PC-3 (cell line): ENCODE measurements around the gene MUS81. TPM values are rescaled to one million over a fixed set of nuclear protein-coding genes. Genes with fewer than 3 reads are reported as not detected.

ENCODE experiments used
- ATAC-seq: fragments of 200-7000 bp; cut with Tn5 transposase; 2 replicates; pipeline ENCODE4 v1.9.1; 2020; ENCODE audit warnings: mild to moderate bottlenecking, moderate library complexity
- BruUV-seq: library from RNA; stranded (reverse); fragments of 400-500 nt; replicated peaks from 2 replicates; lab custom pipeline; 2021; lab: Mats Ljungman, UMichigan
- CTCF ChIA-PET: fragments of 300-600 bp; sonication (Branson Sonifier 250); formaldehyde crosslinking; loops from one replicate; lab custom pipeline; 2022; ENCODE audit warnings: antibody characterized with exemption; lab: Charles Lee
- POLR2A ChIA-PET: fragments of 300-600 bp; sonication (Branson Sonifier 250); formaldehyde crosslinking; loops from one replicate; lab custom pipeline; 2022; ENCODE audit warnings: antibody characterized with exemption; ENCODE audit not compliant: unreplicated experiment; lab: Charles Lee
- DNase-seq: peaks from one replicate; pipeline ENCODE4 v3.0.0-alpha.2; 2015
- H2AFZ ChIP-seq: fragments of 300-600 bp; sonication (generic); 2 replicates; pipeline ENCODE4 v1.6.0; 2016; ENCODE audit warnings: antibody characterized with exemption, low read length
- H3F3A ChIP-seq: fragments of 300-600 bp; sonication (generic); one replicate; pipeline ENCODE4 v1.6.0; 2017; ENCODE audit warnings: antibody characterized with exemption, low read length, control low read depth, mild to moderate bottlenecking; ENCODE audit not compliant: unreplicated experiment
- H3K27ac ChIP-seq: fragments of 300-600 bp; sonication (generic); 2 replicates; pipeline ENCODE4 v1.5.1; 2016; ENCODE audit warnings: mild to moderate bottlenecking, low read length
- H3K27me3 ChIP-seq: fragments of 300-600 bp; sonication (generic); 2 replicates; pipeline ENCODE4 v1.6.1; 2016; ENCODE audit warnings: low read length, mixed read lengths
- H3K36me3 ChIP-seq: fragments of 300-600 bp; sonication (generic); 2 replicates; pipeline ENCODE4 v1.6.1; 2016; ENCODE audit warnings: low read depth, mixed run types, low read length, mixed read lengths
- H3K4me1 ChIP-seq: fragments of 300-600 bp; sonication (generic); 2 replicates; pipeline ENCODE4 v1.5.1; 2016; ENCODE audit warnings: low read length; ENCODE audit not compliant: insufficient read depth
- H3K4me2 ChIP-seq: fragments of 300-600 bp; sonication (generic); 2 replicates; pipeline ENCODE4 v1.6.0; 2016; ENCODE audit warnings: low read length
- H3K4me3 ChIP-seq: fragments of 300-600 bp; sonication (generic); 2 replicates; pipeline ENCODE4 v1.5.1; 2016; ENCODE audit warnings: mild to moderate bottlenecking, low read length, mixed read lengths
- H3K79me2 ChIP-seq: fragments of 300-600 bp; sonication (generic); 2 replicates; pipeline ENCODE4 v1.6.1; 2017; ENCODE audit warnings: low read length, mixed read lengths
- H3K9ac ChIP-seq: fragments of 300-600 bp; sonication (generic); 2 replicates; pipeline ENCODE4 v1.6.0; 2016; ENCODE audit warnings: mild to moderate bottlenecking, low read length
- H3K9me2 ChIP-seq: fragments of 300-600 bp; sonication (generic); replicated peaks from 2 replicates; pipeline ENCODE4 v1.6.1; 2016; ENCODE audit warnings: mixed run types, low read length, mixed read lengths
- H3K9me3 ChIP-seq: fragments of 300-600 bp; sonication (generic); 2 replicates; pipeline ENCODE4 v1.6.1; 2016; ENCODE audit warnings: low read length, mixed read lengths
- H4K20me1 ChIP-seq: fragments of 300-600 bp; sonication (generic); 2 replicates; pipeline ENCODE4 v1.6.1; 2016; ENCODE audit warnings: low read length, mixed read lengths
- CTCF ChIP-seq: fragments of 300-600 bp; sonication (generic); conservative IDR thresholded peaks from 2 replicates; pipeline ENCODE4 v1.5.1; 2017; ENCODE audit warnings: antibody characterized with exemption, low read depth, mild to moderate bottlenecking, low read length
- EZH2 ChIP-seq: fragments of 300-600 bp; sonication (generic); IDR thresholded peaks from one replicate; pipeline ENCODE4 v1.6.1; 2017; ENCODE audit warnings: antibody characterized with exemption, mild to moderate bottlenecking, low read length; ENCODE audit not compliant: unreplicated experiment
- EZH2phosphoT487 ChIP-seq: fragments of 300-600 bp; sonication (generic); IDR thresholded peaks from 2 replicates; pipeline ENCODE4 v1.6.1; 2018; ENCODE audit warnings: mild to moderate bottlenecking, antibody characterized with exemption, low read length, borderline replicate concordance
- intact Hi-C: fragments of 100-400 bp; cut with micrococcal nuclease; formaldehyde crosslinking; loops from 2 replicates; pipeline ENCODE4 v1.9.0; 2023
- total RNA-seq: library from RNA; depleted of rRNA; stranded (reverse); fragments of >200 nt; gene quantifications from 2 replicates; pipeline ENCODE4 v1.2.3, GENCODE V29; 2014

MUS81 gene
- total RNA-seq, 1 experiment from 2014 or later: 82.0 TPM

GRCh38 chr11:65867284-65868071 lies 7.2 kb downstream of the MUS81 start:
- ChIA-PET POLR2A (no interaction called here), CTCF (no interaction called here)
- no peaks in the 10 kb centered on the region for H4K20me1 ChIP-seq
- TF ChIP-seq EZH2: no peak
- no peak for TF ChIP-seq EZH2phosphoT487
- TF ChIP-seq CTCF: no peak
- H3K27me3 ChIP-seq: no peaks in the 10 kb centered on the region
- H3K79me2 ChIP-seq: peaks cover 6% of the 10 kb centered on the region; the same call in 1 of the 2 replicates
- DNase-seq: no peak
- intact Hi-C loops: no loop called here
- peaks cover 20% of the 10 kb centered on the region; the same call in 1 of the 2 replicates for H3K36me3 ChIP-seq
- no peaks in the 10 kb centered on the region for H3F3A ChIP-seq
- no peak overlapping the region for H3K4me3 ChIP-seq
- H3K4me2 ChIP-seq: no peak overlapping the region
- no peak overlapping the region for H3K9ac ChIP-seq
- no TSS peak for BruUV-seq
- no peaks in the 10 kb centered on the region for H3K4me1 ChIP-seq
- no peak for ATAC-seq
- no peak overlapping the region for H2AFZ ChIP-seq
- no peaks in the 10 kb centered on the region for H3K9me2 ChIP-seq
- H3K27ac ChIP-seq: no peak overlapping the region
- H3K9me3 ChIP-seq: no peaks in the 10 kb centered on the region

- Histone ChIP-seq H3K9me2 (no peaks in the 10 kb centered on the region), H3K79me2 (no peaks in the 10 kb centered on the region; the same call in 1 of the 2 replicates), H3K4me2 (no peak overlapping the region), H3K4me1 (peaks cover 4% of the 10 kb centered on the region), H3K9ac (no peak overlapping the region), H3K9me3 (no peaks in the 10 kb centered on the region), H2AFZ (no peak overlapping the region), H4K20me1 (no peaks in the 10 kb centered on the region), H3K27me3 (no peaks in the 10 kb centered on the region), H3K27ac (no peak overlapping the region), H3K36me3 (peaks cover 20% of the 10 kb centered on the region; the same call in 1 of the 2 replicates), H3K4me3 (no peak overlapping the region), H3F3A (no peaks in the 10 kb centered on the region)
- TF ChIP-seq CTCF (no peak), EZH2phosphoT487 (no peak), EZH2 (no peak)
- POLR2A ChIA-PET: interaction anchor here (0.6 kb wide), 1 partner anchor 32 kb away, joined by 3 read pairs; no protein-coding TSS in a partner anchor
- DNase-seq: no peak
- CTCF ChIA-PET: interaction anchor here (0.7 kb wide), 1 partner anchor 8 kb away, joined by 4 read pairs; the partner anchor contains the start of gene MUS81
- intact Hi-C loops: no loop called here
- BruUV-seq: no TSS peak
- ATAC-seq: no peak
These were observed 7.9 kb downstream of the MUS81 start for GRCh38 chr11:65868076-65868667.
